Mammary epithelial cell (primary cell): ENCODE measurements around the gene FEZ2.

Experiments used
- CTCF ChIP-seq, 2 donors: IDR thresholded peaks in 1 of 2; conservative IDR thresholded peaks in 1 of 2; 2 replicates each; pipeline ENCODE4 v1.5.1; 2011 to 2012; ENCODE audit warnings: inconsistent platforms in 2 of 2, low read length in 2 of 2, mild to moderate bottlenecking in 2 of 2, control low read depth in 1 of 2, low read depth in 1 of 2; ENCODE audit not compliant: insufficient read depth in 1 of 2; ENCODE audit errors: extremely low read depth in 1 of 2
- EZH2 ChIP-seq: IDR thresholded peaks from 2 replicates; pipeline ENCODE4 v1.6.1; 2012; ENCODE audit warnings: low read length, inconsistent platforms, borderline replicate concordance

GRCh38 chr2:36586672-36587071 is 11.3 kb downstream of the FEZ2 start:
- no peak for TF ChIP-seq CTCF (conservative IDR thresholded peaks at IDR 0.05 in 1 of 2, IDR thresholded peaks at IDR 0.05 in 1 of 2; ENCODE audit: extremely low read depth in 1 of 2, insufficient read depth in 1 of 2, low read depth in 1 of 2, low read length in 2 of 2)
- TF ChIP-seq EZH2: no peak
